M059J (cell line): ENCODE data around the gene CCDC57. TPM values are rescaled to one million over a fixed set of nuclear protein-coding genes. Genes with fewer than 3 reads are reported as not detected.
"Not testable (repeated sequence)": the region's sequence is repeated elsewhere in the genome, so short reads cannot be mapped to it uniquely, and the experiment has no call there.

ENCODE experiments used
- DNase-seq: peaks from one replicate; pipeline ENCODE4 v3.0.0-alpha.2; 2012; ENCODE audit warnings: low read depth
- total RNA-seq: library from RNA; depleted of rRNA; stranded (reverse); fragments of >200 nt; shearing (Covaris generic); gene quantifications from 2 replicates; pipeline ENCODE4 v1.2.3, GENCODE V29; 2014

Gene CCDC57
- total RNA-seq, 1 experiment from 2014 or later = 3.4 TPM

GRCh38 chr17:82153745-82154375 lies 58.8 kb downstream of the CCDC57 start:
- DNase-seq = peak; percentile 49

GRCh38 chr17:82153295-82153691 lies 59.3 kb downstream of the CCDC57 start:
- no peak for DNase-seq

DNA sequence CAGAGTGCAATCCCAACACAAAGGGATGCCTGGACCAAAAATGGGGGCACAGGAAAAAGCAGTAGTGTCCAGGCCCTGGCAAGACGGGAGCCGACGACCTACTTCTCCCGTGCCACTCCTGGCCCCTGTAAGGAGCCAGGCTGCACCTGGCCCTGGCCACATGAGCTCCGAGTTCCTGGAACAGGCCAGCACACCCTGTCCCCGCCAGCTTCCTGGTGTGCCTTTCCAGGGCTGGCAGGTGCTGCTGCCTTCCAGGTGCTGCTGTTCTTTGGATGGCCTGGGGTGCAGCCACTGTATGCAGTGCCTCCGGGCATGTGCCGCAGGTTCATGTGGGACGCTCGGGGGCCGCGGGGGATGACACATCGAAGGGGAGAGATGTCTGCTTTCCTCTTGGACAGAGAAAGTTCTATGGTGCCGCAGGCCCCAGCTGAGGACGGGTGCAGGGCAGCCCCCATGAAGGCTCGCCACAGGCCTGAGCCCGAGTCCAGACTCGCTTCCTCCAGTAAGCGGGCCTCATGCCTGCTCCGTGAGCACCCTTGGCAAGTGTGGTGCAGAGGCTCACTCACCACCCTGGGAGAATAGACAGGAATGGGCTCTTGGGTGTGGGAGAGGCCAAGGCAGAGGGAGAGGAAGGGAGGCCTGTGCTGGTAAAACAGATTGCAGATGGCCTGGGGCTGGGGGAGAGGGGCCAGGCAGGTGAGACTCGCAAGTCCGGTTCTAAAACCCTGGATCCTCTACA lies 59.9 kb downstream of the CCDC57 start:
- no peak for DNase-seq

DNA sequence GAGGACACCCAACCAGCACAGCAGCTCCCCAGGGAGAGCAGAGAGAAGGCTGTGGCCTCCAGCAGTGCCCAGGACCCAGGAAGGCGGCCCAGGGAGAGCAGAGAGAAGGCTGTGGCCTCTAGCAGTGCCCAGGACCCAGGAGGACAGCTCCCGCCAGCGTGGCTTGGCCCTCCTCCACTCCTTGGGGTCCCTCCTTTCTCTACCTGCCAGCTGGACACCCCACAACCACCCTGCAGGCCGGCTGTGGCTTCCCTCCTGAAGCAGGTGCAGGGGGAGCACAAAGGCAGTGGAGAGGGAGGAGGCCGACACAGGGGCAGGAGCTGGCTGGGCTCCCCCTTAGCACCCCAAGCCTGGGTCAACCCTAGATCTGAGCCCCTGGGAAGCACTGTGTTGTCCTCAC lies 60.5 kb downstream of the CCDC57 start:
- DNase-seq = no peak

GRCh38 chr17:82151106-82151957 lies 61.3 kb downstream of the CCDC57 start:
- no peak for DNase-seq

DNA sequence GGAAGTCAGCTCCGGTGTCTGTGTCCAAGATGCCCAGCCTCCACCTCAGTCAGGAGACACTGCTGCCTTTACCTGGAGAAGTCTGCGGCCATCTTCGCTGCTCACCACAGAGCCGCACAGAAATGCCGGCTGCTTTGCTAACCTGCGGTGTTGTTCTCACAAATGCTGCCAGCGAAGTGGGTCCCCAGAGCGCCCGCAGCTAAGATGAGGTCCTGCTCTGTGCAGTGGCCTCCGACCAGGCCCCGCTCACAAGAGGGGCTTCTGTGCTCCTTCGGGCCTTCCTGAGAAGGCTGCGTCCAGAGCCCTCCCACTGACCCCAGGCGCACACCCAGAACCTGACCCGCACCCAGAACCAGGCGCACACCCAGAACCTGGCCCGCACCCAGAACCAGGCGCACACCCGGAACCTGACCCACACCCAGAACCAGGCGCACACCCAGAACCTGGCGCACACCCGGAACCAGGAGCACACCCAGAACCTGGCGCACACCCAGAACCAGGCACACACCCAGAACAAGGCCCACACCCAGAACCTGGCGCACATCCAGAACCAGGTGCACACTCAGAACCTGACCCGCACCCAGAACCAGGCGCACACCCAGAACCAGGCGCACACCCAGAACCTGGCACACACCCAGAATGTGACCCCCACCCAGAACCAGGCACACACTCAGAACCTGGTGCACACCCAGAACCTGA lies 63.1 kb downstream of the CCDC57 start:
- DNase-seq = peak; percentile 17

- no peak for DNase-seq
These were observed 63.6 kb downstream of the CCDC57 start for GRCh38 chr17:82148997-82149396.

DNA sequence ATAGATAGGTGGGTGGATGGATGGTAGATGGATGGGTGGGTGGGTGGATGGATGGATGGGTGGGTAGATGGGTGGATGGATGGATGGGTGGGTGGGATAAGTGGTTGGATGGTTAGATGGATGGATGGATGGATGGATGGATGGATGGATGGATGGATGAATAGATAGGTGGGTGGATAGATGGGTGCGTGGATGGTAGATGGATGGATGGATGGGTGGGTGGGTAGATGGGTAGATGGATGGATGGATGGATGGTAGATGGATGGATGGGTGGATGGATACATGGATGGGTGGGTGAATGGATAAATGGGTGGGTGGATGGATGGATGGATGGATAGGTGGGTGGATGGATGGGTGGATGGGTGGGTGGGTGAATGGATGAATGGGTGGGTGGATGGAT lies 64.6 kb downstream of the CCDC57 start:
- no peak for DNase-seq

DNA sequence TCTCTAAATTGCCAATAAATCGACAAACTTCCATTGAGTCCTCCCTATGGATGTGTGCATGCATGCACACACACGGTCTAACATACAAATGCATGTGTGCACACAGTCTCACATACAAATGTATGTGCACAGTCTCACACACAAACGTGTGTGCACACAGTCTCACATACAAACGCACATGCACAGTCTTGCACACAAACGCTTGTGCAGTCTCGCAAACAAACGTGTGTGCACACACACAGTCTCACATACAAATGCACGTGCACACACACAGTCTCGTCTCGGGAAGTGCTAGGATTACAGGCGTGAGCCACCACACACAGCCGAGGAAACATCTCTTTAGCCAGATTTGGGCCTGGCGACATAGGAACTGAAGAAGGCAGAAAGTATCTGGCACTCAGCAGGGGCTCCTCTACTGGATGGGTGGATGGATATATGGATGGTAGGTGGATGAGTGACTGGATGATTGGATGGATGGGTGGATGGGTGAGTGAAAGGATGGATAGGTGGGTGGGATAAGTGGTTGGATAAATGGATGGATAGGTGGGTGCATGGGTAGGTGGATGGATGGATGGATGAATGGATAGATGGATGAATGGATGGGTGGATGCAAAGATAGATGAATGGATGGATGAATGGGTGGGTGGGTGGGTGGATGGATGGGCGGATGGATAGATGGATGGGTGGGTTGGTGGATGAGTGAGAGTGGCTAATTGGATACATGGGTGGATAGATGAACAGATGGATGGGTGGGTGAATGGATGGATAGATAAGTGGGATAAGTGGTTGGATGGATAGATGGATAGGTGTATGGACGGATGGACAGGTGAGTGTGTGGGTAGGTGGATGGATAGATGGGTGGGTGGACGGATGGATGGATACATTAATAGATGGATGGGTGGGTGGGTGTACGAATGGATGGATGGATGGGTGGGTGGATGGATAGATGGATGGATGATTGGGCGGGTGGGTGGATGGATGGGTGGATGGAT lies 65.7 kb downstream of the CCDC57 start:
- DNase-seq = no peak

DNA sequence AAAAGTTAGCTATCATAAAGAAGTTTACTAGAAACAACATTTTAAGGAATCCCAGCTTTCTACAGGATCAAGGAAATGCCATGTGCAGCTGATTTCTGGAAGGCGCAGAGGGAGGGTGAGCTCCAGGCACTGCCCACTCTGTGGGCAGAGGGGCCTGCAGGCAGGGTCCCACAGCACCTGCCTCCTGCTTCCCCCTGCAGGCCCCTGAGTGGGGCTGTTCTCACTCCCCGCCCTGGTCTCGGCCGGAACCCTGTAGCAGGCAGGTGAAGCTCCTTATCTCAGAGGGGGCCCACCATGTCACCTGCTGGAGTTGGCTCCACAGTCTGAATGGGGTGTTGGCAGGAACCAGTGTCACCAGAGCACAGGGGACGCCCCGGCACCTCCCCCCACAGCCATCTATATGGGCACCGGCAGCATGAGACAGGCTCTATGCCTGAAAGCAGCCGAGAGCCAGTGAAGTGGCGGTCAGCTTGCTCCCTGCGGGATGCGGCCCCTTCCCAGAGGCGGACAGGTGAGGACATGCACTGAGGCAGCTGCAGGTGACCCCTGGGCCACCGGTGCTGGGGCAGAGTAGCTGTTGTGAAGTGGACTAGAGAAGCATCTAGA lies 67.0 kb downstream of the CCDC57 start:
- no peak for DNase-seq

GRCh38 chr17:82143333-82143732 lies 69.3 kb downstream of the CCDC57 start:
- no peak for DNase-seq

DNA sequence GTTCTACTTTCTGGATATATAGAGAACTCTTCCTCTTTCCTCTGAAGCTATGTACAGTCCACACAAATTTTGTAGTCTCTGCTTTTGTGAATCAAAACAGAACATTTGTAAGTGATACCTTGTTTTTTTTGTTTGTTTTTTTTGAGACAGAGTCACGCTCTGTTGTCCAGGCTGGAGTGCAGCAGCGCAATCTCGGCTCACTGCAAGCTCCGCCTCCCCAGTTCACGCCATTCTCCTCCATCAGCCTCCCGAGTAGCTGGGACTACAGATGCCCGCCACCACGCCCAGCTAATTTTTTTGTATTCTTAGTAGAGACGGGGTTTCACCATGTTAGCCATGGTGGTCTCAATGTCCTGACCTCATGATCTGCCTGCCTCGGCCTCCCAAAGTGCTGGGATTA lies 72.7 kb downstream of the CCDC57 start:
- DNase-seq = not testable (repeated sequence)

- DNase-seq = no peak
These were observed 74.1 kb downstream of the CCDC57 start for GRCh38 chr17:82138511-82138992.

- DNase-seq = no peak
These were observed 78.5 kb downstream of the CCDC57 start for GRCh38 chr17:82134101-82134500.

DNA sequence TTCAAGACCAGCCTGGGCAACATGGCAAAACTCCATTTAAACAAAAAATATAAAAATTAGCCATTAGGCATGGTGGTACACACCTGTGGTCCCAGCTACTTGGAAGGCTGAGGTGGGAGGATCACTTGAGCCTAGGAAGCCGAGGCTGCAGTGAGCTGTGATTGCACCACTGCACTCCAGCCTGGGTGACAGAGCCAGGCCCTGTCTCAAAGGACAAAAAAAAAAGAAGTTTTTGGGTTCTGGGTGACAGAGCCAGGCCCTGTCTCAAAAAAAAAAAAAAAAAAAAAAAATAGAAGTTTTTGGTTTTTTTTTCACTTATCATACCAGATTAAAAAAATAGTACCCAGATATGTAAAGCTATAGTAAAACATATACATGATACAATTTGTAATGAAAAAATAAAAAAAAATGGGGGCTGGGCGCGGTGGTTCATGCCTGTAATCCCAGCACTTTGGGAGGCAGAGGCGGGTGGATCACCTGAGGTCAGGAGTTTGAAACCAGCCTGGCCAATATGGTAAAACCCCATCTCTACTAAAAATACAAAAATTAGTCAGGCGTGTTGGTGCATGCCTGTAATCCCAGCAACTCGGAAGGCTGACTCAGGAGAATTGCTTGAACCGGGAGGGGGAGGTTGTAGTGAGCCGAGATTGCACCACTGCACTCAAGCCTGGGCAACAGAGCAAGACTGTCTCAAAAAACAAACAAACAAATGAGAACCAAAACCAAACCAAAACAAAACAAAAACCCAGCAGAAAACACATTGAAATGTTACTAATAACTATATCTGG lies 79.3 kb downstream of the CCDC57 start:
- peak; percentile 24 for DNase-seq

- DNase-seq = no peak
These were observed 83.5 kb downstream of the CCDC57 start for GRCh38 chr17:82129095-82129494.

DNA sequence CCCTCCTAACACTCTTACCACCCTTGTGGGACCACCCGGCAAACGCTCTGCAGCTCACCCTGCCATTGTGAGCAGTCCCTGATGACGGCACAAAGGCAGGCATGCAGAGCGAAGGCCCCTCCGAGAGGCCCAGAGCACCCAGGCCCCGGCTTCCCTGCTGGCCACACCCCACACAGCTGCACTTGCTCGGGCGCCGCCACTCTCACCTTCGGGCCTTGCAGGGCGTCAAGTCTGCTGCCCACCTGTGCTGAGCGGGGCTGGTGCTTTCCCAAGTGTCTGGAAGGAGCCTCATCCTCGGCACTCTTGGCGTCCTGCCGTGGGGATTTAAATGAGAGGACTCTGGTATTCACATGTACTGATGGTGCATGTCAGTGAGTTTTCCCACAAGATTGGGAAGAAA lies 84.4 kb downstream of the CCDC57 start:
- DNase-seq = no peak

DNA sequence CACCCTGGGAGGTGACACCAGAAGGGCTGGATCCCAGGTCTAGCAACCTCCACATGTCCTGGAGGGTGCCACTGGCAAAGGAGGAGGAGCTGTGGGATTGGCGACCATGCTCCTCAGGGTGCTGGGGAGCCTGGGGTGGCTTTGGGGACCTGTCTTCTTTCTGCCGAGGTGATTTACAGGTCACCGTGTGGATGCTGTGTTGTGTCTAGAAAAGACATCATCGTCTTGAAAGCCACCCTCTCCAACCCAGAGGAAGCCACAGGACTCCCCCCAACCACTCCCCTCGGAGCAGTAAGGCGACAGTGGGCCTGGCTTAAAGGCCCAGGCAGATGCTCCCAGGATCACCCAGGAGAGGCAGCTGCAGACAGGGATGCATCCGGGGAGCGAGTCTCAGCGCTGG lies 84.9 kb downstream of the CCDC57 start:
- DNase-seq = no peak

- DNase-seq = no peak
These were observed 85.4 kb downstream of the CCDC57 start for GRCh38 chr17:82127315-82127595.
